NCI-H774 (cell line): ENCODE data around the gene RELN.
"Not testable (repeated sequence)": the region's sequence is repeated elsewhere in the genome, so short reads cannot be mapped to it uniquely, and the experiment has no call there.

Experiments used
- DNase-seq: peaks from one replicate; lab custom pipeline; 2025; lab: John Stamatoyannopoulos, UW

RELN gene

DNA sequence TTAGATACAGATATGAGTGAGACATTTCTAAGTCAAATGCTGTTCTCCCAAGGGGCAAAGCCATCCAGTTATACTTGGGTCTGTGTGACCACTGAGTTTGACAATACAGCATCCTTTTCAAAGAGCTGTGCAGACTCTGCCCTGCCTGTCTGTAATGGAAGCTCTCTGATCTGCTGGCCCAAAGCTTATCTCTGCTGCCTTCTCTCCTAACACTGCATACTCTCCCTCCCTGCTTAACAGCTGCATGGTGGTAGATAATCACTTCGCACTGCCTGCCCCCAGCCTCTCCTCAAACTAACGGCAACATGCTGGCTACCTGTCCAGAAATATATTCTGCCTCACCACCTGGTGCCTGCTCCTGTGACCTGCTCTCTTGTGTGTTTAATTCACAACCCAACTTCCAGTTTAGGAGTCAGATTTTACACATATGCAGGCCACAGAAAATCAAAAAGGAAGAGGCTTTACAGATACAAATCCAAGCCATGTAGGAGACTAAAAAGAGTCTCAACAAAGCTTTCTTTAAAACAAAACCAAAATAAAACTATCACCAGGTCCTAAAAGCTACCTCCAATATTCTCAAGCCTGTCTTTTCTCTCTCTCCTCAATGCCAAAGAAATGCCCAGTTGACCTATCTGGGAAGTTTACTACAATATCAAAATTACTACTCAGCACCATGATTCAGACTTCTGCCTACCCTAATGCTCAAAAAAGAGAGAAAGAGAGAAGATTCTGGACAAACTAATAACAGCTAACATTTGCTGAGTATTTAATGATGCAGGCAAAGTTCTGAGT is 145.6 kb downstream of the RELN start:
- no peak for DNase-seq

DNA sequence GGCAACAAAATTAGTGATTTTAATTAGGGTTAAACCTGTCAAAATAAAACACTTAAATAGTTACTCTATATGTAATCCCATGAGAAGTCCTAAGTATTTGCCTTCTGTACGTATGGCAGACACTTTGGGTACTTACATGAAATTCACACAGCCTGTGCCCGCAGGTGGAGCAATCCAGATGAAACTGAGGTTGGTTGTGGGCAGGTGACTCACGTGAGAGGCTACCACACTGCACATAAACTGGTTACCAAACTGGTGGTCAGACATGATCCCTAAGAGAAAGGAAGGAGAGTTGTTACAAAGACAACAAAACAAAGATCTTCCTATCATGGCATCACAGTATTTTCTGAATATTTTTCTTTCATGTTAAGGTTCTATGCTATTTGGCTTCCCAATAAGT is 156.1 kb downstream of the RELN start:
- no peak for DNase-seq

DNA sequence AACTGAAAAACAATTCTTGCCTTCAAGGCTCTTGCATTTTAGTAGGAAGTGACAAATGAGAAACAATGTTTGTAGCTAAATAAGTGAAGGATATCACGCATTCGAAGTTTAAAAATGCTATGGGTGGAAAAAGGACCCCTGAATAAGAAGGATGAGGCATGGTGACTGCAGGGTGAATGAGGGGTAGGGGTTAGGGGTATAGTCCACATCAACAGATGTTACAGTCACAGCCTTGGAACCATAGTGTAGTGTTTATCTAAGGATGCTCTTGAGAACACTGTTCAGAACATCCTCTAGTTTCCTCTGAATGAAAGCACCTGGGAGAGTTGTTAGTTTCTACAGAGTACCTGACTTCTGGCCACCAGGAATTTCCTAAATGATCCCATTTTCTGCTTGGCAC is 157.0 kb downstream of the RELN start:
- DNase-seq = no peak

DNA sequence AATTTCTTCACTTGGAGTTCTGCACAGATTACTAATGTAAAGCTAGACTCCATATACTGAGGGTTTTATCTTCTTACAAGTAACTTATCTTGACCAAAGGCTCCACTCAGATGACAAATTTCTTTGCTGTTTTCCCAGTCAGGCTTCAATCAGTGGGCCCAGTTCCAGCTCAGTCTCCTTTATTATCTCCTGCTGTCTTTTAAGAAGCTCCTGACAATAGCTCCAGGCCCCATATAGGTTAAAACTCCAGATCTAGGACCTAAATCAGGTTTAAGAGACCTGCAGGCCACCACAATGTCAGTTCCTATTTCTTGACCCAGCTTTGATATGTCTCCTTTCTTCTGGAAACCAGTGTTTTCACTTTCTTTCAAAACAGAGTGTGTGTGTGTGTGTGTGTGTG is 165.2 kb downstream of the RELN start:
- no peak for DNase-seq

DNA sequence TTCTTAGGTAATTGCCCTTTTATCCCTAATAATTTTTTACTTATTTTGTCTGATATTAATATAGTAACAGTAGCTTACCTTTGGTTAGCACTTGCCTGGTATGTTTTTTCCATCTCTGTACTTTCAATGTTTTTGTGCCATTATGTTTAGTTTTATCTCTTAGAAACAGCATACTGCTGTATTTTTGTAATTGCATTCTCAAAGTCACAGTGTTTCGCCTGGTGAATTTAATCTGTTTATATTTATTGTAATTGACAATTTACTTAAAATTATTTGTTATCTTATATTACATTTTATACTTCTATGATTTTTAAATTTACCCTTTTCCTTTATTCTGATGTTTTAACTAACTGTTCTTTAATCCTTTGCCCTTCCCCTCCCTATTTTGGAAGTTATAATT is 166.4 kb downstream of the RELN start:
- DNase-seq = no peak

DNA sequence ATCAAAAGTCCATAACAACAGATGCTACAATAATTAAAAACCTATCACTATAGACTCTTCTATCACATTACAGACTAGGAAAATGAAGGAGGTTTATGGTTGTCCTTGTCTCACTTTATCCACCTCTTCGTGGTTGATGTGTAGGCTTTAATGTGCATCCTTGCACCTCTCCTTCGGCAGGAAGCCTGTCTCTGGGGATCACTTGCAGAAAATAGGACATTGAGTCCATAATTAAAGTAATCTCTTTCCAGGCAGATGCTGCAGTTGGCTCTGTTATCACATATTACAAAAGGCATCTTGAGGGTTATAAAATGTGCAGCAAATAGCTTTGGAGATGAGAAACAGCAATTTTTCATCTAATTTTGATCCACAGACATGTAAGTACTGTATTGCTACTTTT is 168.4 kb downstream of the RELN start:
- DNase-seq = no peak

DNA sequence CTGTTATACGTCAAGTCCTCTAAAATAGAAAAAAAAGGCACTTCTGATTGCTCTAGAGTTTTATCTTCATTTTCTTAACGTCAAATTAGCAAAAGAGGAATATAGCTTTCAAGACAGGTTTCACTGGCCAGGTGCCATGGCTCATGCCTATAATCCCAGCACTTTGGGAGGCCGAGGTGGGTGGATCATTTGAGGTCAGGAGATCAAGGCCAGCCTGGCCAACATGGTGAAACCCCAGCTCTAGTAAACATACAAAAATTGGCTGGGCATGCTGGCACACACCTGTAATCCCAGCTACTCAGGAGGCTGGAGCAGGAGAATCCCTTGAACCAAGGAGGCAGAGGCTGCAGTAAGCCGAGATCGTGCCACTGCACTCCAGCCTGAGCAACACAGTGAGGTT is 173.5 kb downstream of the RELN start:
- not testable (repeated sequence) for DNase-seq

DNA sequence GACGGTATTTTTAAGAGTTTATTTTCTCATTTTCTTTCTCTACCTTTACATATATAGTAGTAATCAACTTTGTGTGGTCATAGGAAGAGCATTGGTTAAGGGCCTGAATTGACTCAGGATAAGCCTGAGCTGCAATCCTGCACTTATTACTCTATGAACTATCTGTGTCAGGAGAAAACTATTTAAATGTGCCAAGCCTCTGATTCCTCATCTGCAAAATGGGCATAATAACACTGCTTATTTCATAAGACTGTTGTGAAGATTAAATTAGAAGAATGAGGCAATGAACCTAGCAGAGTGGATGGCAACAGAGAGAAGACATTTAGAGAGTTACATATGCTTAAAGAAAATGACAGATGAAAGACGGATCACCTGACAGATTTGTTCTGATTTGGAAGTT is 175.5 kb downstream of the RELN start:
- no peak for DNase-seq

DNA sequence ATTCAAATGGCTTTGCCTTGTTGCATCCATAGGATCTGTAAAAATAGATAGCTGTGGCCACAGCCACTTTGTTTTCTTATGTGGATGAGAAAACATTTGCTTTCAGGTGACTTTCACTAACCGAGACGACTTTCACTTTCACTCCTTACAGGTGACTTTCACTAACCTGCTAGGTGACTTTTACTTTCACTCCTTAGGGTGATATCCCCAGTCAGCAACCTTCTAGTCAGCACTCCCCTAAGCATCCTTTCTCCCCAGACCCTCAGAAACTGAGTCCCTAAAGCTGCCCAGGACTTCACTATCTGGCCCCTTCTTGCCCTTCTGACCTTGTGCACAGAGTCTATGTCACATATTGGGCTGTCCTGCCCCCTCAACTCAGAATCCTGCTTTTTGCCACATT is 177.5 kb downstream of the RELN start:
- peak; percentile 48 for DNase-seq

DNA sequence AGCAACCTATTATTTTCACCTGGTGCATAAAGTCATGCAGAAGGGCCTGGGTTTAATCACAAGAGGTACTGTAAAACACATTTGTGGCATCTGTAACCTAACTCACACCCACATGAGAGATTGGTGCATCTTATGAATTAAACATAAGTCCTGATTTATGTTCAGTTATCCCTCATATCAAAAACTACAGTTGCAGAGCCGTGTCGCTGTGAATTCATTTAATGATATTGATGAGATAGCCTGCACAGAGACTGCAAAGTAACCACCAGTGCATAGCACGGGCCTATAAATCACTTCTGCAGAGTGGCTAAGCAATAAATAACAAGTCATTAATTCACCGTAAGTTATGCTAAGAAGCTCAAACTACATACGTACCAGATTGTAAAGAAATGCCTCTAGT is 178.2 kb downstream of the RELN start:
- no peak for DNase-seq

DNA sequence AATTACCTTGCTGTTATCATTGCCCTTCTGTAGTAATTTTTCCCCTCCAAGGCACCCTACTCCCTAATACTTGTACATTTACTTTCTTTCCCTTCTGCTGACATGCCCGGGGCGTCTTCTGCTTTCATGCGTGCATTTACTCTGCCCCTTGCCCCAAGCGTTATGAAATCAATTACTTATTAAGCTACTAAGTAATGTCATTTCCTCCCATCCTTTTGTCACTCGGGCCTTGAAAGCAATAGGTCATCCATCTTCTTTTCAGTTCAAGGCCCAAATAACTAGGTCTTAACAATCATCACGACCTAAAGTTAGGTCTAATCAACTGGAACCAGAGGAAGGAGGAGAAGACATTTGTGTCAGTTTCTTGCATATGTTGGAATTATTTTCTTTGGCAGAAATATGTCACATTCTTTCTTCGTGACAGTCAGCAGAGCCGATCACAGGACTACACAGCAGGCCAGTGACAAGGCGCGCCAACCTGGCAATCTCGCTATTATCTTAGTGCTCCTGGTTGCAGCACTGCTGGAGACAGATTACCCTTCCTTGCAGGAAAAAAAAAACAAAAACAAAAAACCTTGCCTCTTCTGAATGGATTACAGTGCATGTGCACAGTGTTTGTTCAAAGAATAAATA is 179.2 kb downstream of the RELN start:
- no peak for DNase-seq

DNA sequence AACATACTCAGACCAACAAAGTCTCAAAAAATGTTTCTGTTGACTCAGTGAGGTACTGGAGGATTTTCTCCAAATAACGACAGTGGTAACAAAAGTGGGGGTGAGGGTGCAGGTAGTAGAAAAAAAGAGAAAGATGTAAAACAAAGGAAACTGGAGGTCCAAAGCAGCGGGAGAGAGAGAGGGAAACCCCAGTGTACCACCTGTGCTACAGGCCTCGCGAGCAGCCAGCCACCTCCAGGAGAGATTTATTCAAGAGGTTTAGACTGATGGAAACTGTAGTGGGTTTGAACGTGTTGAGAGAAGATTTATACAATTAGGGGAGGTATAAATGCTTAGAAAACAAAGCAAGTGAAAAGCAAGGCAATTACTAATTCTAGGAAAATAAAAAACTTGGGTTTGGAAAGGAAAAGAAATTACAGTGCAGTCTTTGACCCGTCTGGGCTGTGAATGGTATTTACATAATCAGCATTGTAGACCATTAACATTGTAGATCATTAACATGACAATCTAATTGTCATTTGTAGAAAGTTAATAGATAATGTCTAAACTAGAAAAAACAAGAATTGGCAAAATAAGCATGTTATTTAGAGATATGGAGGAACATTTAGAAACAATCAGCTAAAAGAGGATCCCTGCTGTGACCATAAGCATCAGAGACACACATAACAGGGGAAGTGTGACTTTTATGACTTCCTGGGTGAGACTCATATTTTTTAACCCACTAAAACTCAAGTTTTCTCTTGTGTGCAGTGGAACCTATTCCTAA is 180.0 kb downstream of the RELN start:
- no peak for DNase-seq

DNA sequence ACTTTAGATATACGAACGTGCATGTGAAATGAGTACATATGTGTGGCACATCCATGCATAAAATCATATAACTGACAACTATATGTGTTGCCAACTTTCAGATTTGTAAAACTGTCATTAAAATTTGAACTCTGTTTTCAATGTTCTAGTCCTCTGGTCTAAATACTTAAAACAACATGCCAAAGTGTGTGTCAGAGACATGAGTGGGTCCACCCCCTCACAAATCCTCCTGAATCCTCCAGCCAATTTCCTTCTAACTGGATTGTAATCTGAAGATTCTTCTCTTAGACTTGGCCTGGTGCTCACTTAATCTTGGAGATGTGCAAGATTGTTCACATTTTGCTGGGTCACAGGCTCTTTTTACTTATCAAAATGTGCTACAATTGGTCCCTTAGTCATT is 184.1 kb downstream of the RELN start:
- DNase-seq = no peak

DNA sequence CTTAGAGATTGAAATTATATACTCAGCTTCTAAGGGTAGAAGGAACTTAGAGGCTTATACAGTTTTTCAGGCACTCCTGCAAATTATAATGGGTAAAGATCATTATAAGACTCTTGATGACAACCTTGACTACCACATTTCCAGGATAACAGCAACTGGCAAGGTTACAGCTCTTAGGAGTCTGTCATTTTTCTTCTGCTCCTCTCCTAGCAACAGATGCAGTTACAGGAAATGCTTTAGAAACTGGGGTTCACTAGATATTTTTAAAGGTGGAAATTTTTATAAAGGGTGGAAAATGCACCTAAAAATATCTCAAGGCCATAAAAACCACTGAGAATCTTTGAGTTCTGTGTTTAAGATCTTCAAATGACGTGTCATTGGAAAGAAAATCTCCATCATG is 185.8 kb downstream of the RELN start:
- DNase-seq = no peak

DNA sequence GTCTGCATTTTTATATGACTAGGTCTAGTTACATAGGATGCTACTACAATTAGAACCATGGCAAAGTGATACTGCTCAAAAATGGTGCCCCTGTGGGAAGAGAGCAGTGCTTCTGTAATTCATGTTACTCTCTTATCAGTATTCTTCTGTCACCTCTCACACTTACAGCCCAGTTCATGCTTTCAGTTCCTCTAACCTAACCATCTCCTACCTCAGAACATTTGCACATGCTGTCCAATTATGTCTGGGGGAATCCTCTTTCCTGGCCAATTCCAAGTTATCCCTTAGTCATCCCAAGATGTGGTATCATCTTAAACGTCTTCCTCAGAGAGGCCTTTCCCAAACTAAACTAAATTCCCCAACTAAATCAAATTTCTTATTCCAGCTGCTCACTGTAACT is 190.2 kb downstream of the RELN start:
- DNase-seq = no peak

DNA sequence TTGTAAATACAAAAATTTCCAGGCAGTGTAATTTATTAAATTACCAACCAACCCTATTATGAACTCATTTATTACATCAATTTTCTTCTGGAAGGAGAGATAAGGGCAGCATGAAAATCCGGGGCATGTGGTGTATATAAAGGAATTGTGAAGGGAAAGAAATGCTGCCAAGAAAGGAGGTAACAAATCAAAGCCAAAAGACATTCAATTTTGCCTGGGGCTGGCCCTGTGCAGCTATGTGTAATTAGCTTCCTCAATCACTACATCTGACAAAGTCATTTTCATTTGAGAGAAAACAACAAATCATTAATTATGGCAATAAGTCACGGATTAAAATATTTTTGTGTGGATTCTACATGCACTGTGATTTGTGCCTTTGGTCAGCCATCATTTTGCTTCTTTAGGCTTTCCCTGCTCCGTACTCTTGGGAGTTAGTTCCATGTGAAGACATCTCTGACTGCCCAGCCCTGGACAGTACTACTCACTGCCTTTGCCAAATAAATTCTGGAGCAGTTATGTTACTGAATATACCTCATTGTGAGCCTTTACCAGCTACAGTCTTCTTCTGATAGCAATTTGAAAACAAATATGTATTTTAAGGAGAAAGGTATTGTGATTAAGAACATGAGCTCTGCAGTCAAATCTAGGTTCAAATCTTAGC is 191.7 kb downstream of the RELN start:
- no peak for DNase-seq

DNA sequence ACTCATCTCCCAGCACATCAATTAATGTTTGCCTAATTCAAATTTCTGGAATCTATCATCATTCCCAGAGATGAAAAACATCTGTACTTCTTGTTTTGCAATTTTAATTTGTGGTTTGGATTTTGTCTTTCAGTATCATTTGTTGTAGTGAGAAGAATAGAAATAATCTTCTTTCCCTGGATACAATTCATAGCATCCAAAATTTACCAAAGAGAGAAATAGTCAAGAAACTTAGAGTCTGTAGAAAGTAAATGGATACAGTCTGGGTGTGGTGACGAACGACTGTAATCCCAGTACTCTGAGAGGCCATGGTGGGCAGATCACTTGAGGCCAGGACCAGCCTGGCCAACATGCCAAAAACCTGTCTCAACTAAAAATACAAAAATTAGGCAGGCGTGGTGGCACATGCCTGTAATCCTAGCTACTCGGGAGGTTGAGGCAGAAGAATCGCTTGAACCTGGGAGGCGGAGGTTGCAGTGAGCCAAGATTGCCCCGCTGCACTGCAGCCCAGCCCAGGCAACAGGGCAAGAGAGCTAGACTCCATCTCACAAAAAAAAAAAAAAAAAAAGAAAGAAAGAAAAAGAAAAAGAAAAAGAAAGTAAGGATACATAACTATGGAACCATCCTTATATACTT is 193.0 kb downstream of the RELN start:
- DNase-seq = no peak

DNA sequence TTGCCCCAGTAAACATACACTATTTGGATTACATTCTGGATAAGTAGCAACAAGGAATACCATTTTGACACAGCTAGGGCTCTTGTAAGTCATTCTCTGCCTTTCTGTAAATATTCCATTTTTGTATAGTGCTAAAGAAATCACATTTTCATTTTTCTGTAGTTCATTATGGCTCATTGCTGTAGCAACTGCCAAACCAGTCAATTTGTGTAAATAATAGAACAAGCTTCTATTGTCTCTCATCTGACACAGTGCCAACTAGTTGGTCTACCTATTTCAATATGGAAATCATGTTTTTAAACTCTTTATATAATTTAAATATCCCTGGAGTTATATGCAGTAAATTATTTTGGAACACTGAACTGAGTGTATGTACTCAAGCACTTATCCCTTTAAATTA is 193.7 kb downstream of the RELN start:
- peak; percentile 48 for DNase-seq

DNA sequence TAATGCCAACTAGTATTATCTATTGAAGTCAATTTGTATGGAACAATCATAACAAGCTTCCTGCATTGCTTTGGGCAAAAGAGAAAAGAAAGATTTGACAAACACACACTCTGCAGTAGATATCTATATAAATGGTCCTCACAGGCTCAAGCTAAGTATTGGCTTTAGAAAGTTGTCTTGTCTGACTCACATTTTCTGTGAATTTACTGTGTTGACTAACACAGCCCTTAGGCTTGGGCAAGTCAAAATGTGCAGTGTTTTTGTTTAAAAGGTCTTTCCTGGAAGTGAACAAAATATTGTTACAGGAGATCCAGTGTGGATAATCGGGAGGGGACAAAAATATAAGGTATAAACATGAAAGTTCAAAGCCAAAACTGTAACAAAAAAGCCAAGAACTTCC is 194.4 kb downstream of the RELN start:
- DNase-seq = no peak

DNA sequence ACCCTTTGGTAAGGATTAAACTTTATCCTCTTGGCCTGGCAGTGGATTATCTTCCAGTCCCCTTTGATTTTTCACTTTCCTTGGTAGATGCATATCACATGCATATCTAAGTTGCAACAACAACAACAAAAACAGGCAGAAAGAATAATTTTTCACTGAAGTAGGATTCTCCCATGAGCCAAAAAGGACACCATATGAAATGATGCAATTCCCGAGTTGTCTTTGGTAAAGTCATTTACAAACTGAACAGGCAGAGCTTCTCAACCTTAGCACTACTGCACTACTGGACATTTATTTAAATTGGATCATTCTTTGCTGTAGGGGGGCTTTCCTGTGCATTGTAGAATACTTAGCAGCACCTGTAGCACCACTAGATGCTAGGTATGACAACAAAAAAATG is 195.0 kb downstream of the RELN start:
- DNase-seq = no peak

DNA sequence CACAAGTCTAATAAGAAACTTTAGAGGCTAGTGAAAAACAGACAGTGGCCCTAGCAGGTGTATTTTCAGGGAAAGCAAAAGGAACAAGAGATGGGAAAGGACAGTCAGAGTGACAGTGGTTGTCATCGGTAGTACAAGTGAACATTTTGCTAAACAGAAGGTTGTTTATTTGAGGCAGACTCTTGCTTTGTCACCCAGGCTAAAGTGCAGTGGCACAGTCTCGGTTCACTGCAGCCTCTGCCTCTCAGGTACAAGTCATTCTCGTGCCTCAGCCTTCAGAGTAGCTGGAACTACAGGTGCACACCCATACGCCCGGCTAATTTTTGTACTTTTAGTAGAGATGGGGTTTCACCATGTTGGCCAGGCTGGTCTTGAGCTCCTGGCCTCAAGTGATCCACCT is 195.8 kb downstream of the RELN start:
- DNase-seq = no peak

DNA sequence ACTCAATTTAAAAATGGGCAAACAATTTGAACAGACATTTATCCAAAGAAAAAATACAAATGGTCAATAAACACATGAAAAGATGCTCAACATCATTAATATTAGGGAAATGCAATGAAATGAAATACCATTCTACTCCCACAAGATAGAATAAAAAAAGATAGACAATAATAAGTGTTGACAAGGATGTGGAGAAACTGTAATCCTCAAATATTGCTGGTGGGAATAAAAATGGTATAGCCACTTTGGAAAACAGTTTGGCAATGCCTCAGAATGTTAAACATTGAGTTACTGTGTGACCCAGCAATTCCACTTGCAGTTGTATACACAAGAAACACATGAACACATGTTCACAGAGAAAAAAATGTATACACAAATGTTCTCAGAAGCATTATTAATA is 197.6 kb downstream of the RELN start:
- DNase-seq = no peak
